ENCODE results near the gene NKX2-1. TPM values are rescaled to one million over a fixed set of nuclear protein-coding genes. Genes with fewer than 3 reads are reported as not detected.

NKX2-1 gene
- total RNA-seq, 3 donors from 2014 or later (not counting 1 experiment from before 2014, with no cell fraction given): not detected

DNA sequence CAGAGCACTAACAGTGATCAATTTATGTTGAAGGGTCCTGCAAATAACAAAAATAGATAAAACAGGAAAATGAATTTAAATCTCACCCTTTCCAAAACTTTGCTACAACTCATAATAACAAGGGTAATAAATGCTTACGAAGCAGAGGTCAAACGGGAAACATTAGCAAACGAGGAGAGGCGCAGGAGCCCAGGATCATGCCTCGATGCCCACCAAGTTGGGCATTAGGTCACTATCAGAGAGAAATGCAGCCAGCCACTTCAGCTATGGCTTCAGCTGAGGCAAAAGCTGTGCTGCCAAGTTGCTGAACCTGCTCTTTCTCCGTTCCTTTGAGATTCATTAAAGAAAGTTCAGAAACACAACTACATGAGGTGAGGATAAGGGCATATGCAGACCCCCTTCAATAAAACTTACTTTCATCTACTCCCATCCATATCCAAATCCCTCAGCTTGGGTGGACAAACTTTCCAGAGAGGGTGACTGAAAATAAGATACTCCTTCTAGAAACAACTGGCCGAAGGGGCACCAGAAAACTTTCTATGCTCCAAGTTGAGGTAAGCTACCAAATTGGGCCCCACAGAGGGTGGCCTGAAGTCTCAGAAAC is 7.9 kb downstream of the NKX2-1 start:
- Histone ChIP-seq H3K9me3 (ENCODE audit: control insufficient read depth, insufficient read depth, low read length) (peaks cover 15% of the 10 kb centered on the region), H3K4me1 (ENCODE audit: control insufficient read depth, insufficient read depth, low read length) (no peaks in the 10 kb centered on the region), H3K4me3 (ENCODE audit: low read length) (no peak overlapping the region), H3K27ac (ENCODE audit: low read length) (no peak overlapping the region), H3K36me3 (ENCODE audit: control insufficient read depth, insufficient read depth, low read length) (no peaks in the 10 kb centered on the region), H3K27me3 (ENCODE audit: control insufficient read depth, insufficient read depth, low read length) (peaks cover 65% of the 10 kb centered on the region)
- H3K36me3 Mint-ChIP-seq: peaks cover 12% of the 10 kb centered on the region
- ATAC-seq (no peak), DNase-seq (no peak)
- TF ChIP-seq, protein P1, sequence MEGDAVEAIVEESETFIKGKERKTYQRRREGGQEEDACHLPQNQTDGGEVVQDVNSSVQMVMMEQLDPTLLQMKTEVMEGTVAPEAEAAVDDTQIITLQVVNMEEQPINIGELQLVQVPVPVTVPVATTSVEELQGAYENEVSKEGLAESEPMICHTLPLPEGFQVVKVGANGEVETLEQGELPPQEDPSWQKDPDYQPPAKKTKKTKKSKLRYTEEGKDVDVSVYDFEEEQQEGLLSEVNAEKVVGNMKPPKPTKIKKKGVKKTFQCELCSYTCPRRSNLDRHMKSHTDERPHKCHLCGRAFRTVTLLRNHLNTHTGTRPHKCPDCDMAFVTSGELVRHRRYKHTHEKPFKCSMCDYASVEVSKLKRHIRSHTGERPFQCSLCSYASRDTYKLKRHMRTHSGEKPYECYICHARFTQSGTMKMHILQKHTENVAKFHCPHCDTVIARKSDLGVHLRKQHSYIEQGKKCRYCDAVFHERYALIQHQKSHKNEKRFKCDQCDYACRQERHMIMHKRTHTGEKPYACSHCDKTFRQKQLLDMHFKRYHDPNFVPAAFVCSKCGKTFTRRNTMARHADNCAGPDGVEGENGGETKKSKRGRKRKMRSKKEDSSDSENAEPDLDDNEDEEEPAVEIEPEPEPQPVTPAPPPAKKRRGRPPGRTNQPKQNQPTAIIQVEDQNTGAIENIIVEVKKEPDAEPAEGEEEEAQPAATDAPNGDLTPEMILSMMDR (IDR thresholded peaks at IDR 0.05): no peak
- no peaks in the 10 kb centered on the region for H3K4me1 Mint-ChIP-seq
- peaks cover 69 to 90% of the 10 kb centered on the region in 2 donors for H3K27me3 Mint-ChIP-seq (ENCODE audit: low read depth in 2 of 2)
- no peak overlapping the region for H3K27ac Mint-ChIP-seq
- intact Hi-C loops (cut with micrococcal nuclease): no loop called here
- no peak overlapping the region for H3K4me3 Mint-ChIP-seq
- 14% methylated on average over 7 of the region's 7 CpGs for WGBS (ENCODE audit: insufficient coverage)
- peaks cover 2 to 5% of the 10 kb centered on the region in 2 donors for H3K9me3 Mint-ChIP-seq

DNA sequence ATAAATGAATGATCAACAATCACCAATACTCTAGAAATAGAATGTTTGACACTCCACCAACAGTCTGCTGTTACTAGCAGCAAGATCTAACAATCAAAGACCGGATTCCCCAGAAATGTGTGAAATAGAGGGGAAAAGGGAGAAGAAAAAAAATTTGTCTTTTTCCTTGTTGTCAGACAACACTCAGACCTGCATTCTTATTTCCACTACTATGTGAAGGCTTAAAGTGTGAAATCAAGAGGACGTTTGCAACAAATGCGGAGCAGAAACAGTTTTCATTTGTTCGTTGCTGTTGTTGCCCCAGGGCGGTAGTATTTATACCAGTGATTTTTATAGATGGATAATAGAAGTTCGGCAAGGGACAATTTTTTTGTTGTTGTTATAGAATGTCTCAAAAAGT is 9.2 kb downstream of the NKX2-1 start:
- Histone ChIP-seq H3K9me3 (ENCODE audit: control insufficient read depth, insufficient read depth, low read length) (peaks cover 15% of the 10 kb centered on the region), H3K27me3 (ENCODE audit: control insufficient read depth, insufficient read depth, low read length) (peaks cover 77% of the 10 kb centered on the region), H3K4me1 (ENCODE audit: control insufficient read depth, insufficient read depth, low read length) (no peaks in the 10 kb centered on the region), H3K4me3 (ENCODE audit: low read length) (no peak overlapping the region), H3K36me3 (ENCODE audit: control insufficient read depth, insufficient read depth, low read length) (no peaks in the 10 kb centered on the region), H3K27ac (ENCODE audit: low read length) (no peak overlapping the region)
- 14% methylated on average over 4 of the region's 6 CpGs for WGBS (ENCODE audit: insufficient coverage)
- peaks cover 5 to 6% of the 10 kb centered on the region in 2 donors for H3K9me3 Mint-ChIP-seq
- no peak for DNase-seq
- H3K27ac Mint-ChIP-seq: no peak overlapping the region
- intact Hi-C loops (cut with micrococcal nuclease): no loop called here
- ATAC-seq: no peak
- H3K36me3 Mint-ChIP-seq: peaks cover 7% of the 10 kb centered on the region
- H3K27me3 Mint-ChIP-seq (ENCODE audit: low read depth in 2 of 2): peaks cover 68 to 88% of the 10 kb centered on the region in 2 donors
- TF ChIP-seq, protein P1 (IDR thresholded peaks at IDR 0.05): no peak
- H3K4me3 Mint-ChIP-seq: no peak overlapping the region
- H3K4me1 Mint-ChIP-seq: no peaks in the 10 kb centered on the region

DNA sequence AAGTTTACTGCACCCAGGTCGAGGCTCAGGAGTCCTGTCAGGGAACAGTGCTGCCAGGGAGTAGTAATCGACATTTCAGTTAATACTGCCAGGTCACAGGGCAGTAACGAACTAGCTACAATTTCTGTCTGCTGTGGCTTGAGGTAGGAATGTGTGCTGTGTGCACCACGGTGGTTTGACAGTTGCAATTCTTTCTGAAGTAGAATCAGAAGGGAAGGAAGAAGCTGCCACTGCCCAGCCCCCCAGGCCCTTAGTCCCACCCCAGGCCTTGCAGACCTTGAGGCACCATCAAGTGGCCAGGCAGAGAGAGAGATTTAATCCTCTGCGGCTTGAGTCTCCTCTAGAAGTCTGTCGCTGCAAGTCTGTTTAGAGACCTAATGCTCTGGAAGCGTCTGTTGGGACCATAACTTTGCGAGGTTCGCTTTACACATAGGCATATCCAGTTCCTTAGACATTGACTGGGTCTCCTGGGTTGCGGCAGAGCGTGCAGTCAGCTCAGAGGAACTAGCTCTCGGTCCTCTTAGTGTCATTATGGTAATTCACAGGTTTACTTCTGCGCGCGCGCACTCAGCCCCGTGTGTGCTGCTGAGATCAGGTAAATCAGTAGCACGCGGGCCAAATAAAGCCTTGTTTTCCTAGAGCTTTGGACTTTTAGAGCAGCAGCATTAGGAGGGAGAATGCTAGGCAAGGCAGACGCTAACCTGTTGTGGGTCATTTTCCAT is 9.8 kb downstream of the NKX2-1 start:
- H3K36me3 ChIP-seq (ENCODE audit: control insufficient read depth, insufficient read depth, low read length): no peaks in the 10 kb centered on the region
- Mint-ChIP-seq H3K27ac (no peak overlapping the region), H3K4me3 (no peak overlapping the region), H3K27me3 (ENCODE audit: low read depth in 2 of 2) (peaks cover 64 to 86% of the 10 kb centered on the region in 2 donors), H3K36me3 (peaks cover 6% of the 10 kb centered on the region), H3K9me3 (peaks cover 5% of the 10 kb centered on the region in 2 donors), H3K4me1 (no peaks in the 10 kb centered on the region)
- 9% methylated on average over 20 of the region's 20 CpGs for WGBS (ENCODE audit: insufficient coverage)
- no peak overlapping the region for H3K27ac ChIP-seq (ENCODE audit: low read length)
- peaks cover 79% of the 10 kb centered on the region for H3K27me3 ChIP-seq (ENCODE audit: control insufficient read depth, insufficient read depth, low read length)
- H3K4me1 ChIP-seq (ENCODE audit: control insufficient read depth, insufficient read depth, low read length): no peaks in the 10 kb centered on the region
- DNase-seq (no peak), ATAC-seq (no peak)
- intact Hi-C loops (cut with micrococcal nuclease): no loop called here
- TF ChIP-seq, protein P1 (IDR thresholded peaks at IDR 0.05): no peak
- H3K4me3 ChIP-seq (ENCODE audit: low read length): no peak overlapping the region
- peaks cover 15% of the 10 kb centered on the region for H3K9me3 ChIP-seq (ENCODE audit: control insufficient read depth, insufficient read depth, low read length)
